HepG2 (cell line): ENCODE data around the gene LITAF. TPM values are rescaled to one million over a fixed set of nuclear protein-coding genes. Genes with fewer than 3 reads are reported as not detected.

ENCODE experiments used
- ATAC-seq: fragments of 200-7000 bp; cut with Tn5 transposase; 3 replicates; pipeline ENCODE4 v1.9.1; 2020; ENCODE audit warnings: mild to moderate bottlenecking, moderate library complexity
- BruUV-seq: library from RNA; stranded (reverse); fragments of 400-500 nt; replicated peaks from 2 replicates; lab custom pipeline; 2021; lab: Mats Ljungman, UMichigan
- CTCF ChIA-PET: fragments of 300-600 bp; formaldehyde crosslinking; extraction: SDS; loops from one replicate; lab custom pipeline; 2021; ENCODE audit warnings: low total read pairs, inconsistent platforms, low intra/inter-chr PET ratio; lab: Yijun Ruan, JAX
- POLR2A ChIA-PET: fragments of 350-600 bp; sonication (Branson Sonifier 250); formaldehyde crosslinking; loops from one replicate; lab custom pipeline; 2020; ENCODE audit warnings: antibody characterized with exemption, inconsistent platforms; lab: Yijun Ruan, JAX
- DNase-seq: peaks from one replicate; pipeline ENCODE4 v3.0.0-alpha.2; 2015; ENCODE audit warnings: low spot score
- FAIRE-seq: peaks from 3 replicates; lab custom pipeline; 2011; peaks lifted over from hg19 to GRCh38; lab: Jason Lieb, UNC
- H2AFZ ChIP-seq: one replicate; pipeline ENCODE4 v1.6.1; 2011; ENCODE audit warnings: low read length, inconsistent platforms
- H3K27ac ChIP-seq: fragments of 300-600 bp; 3 replicates; pipeline ENCODE4 v1.8.0; 2011; ENCODE audit warnings: mixed run types, mild to moderate bottlenecking, mixed read lengths, low read length, inconsistent platforms; ENCODE audit not compliant: insufficient read depth; ENCODE audit errors: extremely low read length
- H3K27me3 ChIP-seq, 2 experiments: fragments of 200-600 bp in 1 of 2; 2 replicates in 1 of 2; 3 replicates in 1 of 2; pipeline versions ENCODE4 v1.6.0 to v1.8.0; 2011; ENCODE audit warnings: low read length in 2 of 2, mild to moderate bottlenecking in 2 of 2, moderate library complexity in 2 of 2, inconsistent platforms in 1 of 2; ENCODE audit not compliant: insufficient read depth in 2 of 2, control insufficient read depth in 1 of 2
- H3K36me3 ChIP-seq, 2 experiments: fragments of 200-600 bp in 1 of 2; replicated peaks in 1 of 2; 2 replicates in 1 of 2; 3 replicates in 1 of 2; pipeline versions ENCODE4 v1.5.1 to v1.8.0; 2011; ENCODE audit warnings: low read length in 2 of 2, inconsistent platforms in 1 of 2; ENCODE audit not compliant: insufficient read depth in 2 of 2, control insufficient read depth in 1 of 2
- H3K4me1 ChIP-seq: 2 replicates; pipeline ENCODE4 v1.5.1; 2012; ENCODE audit warnings: low read length, inconsistent platforms; ENCODE audit not compliant: insufficient read depth
- H3K4me2 ChIP-seq: 2 replicates; pipeline ENCODE4 v1.6.0; 2011; ENCODE audit warnings: low read depth, low read length, inconsistent platforms
- H3K4me3 ChIP-seq, 3 experiments: fragments of 200-600 bp in 1 of 3; sonication (generic), shearing (Covaris generic) in 1 of 3; replicated peaks in 1 of 3; 2 replicates each; pipeline ENCODE4 v1.5.1; 2011 to 2016; ENCODE audit warnings: low read length in 3 of 3, inconsistent platforms in 2 of 3, low read depth in 2 of 3, mild to moderate bottlenecking in 2 of 3, control low read depth in 1 of 3, mixed read lengths in 1 of 3; ENCODE audit not compliant: insufficient read depth in 1 of 3
- H3K79me2 ChIP-seq: one replicate; pipeline ENCODE4 v1.6.1; 2011; ENCODE audit warnings: low read length, inconsistent platforms; ENCODE audit not compliant: insufficient read depth
- H3K9ac ChIP-seq: 2 replicates; pipeline ENCODE4 v1.6.0; 2011; ENCODE audit warnings: mild to moderate bottlenecking, low read depth, low read length, inconsistent platforms; ENCODE audit not compliant: insufficient read depth
- H3K9me3 ChIP-seq: 2 replicates; pipeline ENCODE4 v1.5.1; 2012; ENCODE audit warnings: mild to moderate bottlenecking, low read length
- H4K20me1 ChIP-seq: 2 replicates; pipeline ENCODE4 v1.6.0; 2011; ENCODE audit warnings: inconsistent platforms, mild to moderate bottlenecking, low read length, moderate library complexity; ENCODE audit not compliant: insufficient read depth
- ATF7-NPFF ChIP-seq: sonication (generic); formaldehyde crosslinking; IDR thresholded peaks from 2 replicates; pipeline ENCODE4 v1.8.1; 2023; ENCODE audit warnings: mild to moderate bottlenecking, low read depth, missing genetic modification reagents, moderate library complexity
- EED ChIP-seq: sonication (generic); formaldehyde crosslinking; IDR thresholded peaks from 2 replicates; pipeline ENCODE4 v1.5.0; 2020; ENCODE audit warnings: mild to moderate bottlenecking, missing genetic modification reagents
- FOXA1 ChIP-seq, 2 experiments: fragments of 450-650 bp in 1 of 2; sonication (generic) in 1 of 2; formaldehyde crosslinking in 1 of 2; IDR thresholded peaks; 2 replicates each; pipeline versions ENCODE4 v1.4.0 to v1.6.1; 2016 to 2020; ENCODE audit warnings: missing genetic modification reagents in 1 of 2
- HCFC1 ChIP-seq: fragments of 150-350 bp; IDR thresholded peaks from 2 replicates; pipeline ENCODE4 v1.6.1; 2014; ENCODE audit warnings: low read depth, low read length
- NFIB ChIP-seq: sonication (generic); formaldehyde crosslinking; IDR thresholded peaks from 2 replicates; pipeline ENCODE4 v1.9.0; 2021; ENCODE audit warnings: missing genetic modification reagents, mild to moderate bottlenecking, borderline replicate concordance
- SAP130 ChIP-seq: IDR thresholded peaks from 2 replicates; pipeline ENCODE4 v1.6.1; 2016; ENCODE audit warnings: low read depth
- SRF ChIP-seq: IDR thresholded peaks from 2 replicates; pipeline ENCODE4 v1.6.1; 2011; ENCODE audit warnings: mild to moderate bottlenecking, low read depth, low read length, moderate library complexity
- SRSF4 ChIP-seq: fragments of 200-400 bp; formaldehyde crosslinking; IDR thresholded peaks from one replicate; pipeline ENCODE4 v1.6.1; 2018; ENCODE audit warnings: mild to moderate bottlenecking, low read depth, low read length, moderate library complexity; ENCODE audit not compliant: poor library complexity, severe bottlenecking
- TCF12 ChIP-seq, 2 experiments: fragments of 450-650 bp in 1 of 2; sonication (generic) in 1 of 2; formaldehyde crosslinking in 1 of 2; IDR thresholded peaks; 2 replicates each; pipeline versions ENCODE4 v1.6.1 to v1.8.0; 2017 to 2022; ENCODE audit warnings: antibody characterized with exemption in 1 of 2, mild to moderate bottlenecking in 1 of 2, missing genetic modification reagents in 1 of 2, moderate library complexity in 1 of 2
- ZNF101 ChIP-seq: sonication (generic); formaldehyde crosslinking; IDR thresholded peaks from 2 replicates; pipeline ENCODE4 v1.4.0; 2020; ENCODE audit warnings: mild to moderate bottlenecking, low read depth, missing genetic modification reagents, borderline replicate concordance
- ZNF274 ChIP-seq: sonication (generic); formaldehyde crosslinking; IDR thresholded peaks from 2 replicates; pipeline ENCODE4 v1.5.1; 2020; ENCODE audit warnings: mild to moderate bottlenecking, missing genetic modification reagents
- ZNF766 ChIP-seq: sonication (generic); formaldehyde crosslinking; IDR thresholded peaks from 2 replicates; pipeline ENCODE4 v1.5.0; 2020; ENCODE audit warnings: missing genetic modification reagents, borderline replicate concordance
- ZNF891 ChIP-seq: sonication (generic); formaldehyde crosslinking; IDR thresholded peaks from 2 replicates; pipeline ENCODE4 v1.5.0; 2020; ENCODE audit warnings: mild to moderate bottlenecking, missing genetic modification reagents
- WGBS: methylation state at CpG from one replicate; pipeline ENCODE4 v1.1.6; 2017; ENCODE audit warnings: low lambda C conversion rate; 5-methylcytosine and 5-hydroxymethylcytosine counted together
- in situ Hi-C: cut with HindIII; loops from 2 replicates; pipeline ENCODE4 v1.10.0; 2017; ENCODE audit warnings: low pct_unique_long_range_greater_than_20kb; ENCODE audit not compliant: extremely low pct_ligation_motif_present
- intact Hi-C: fragments of 100-400 bp; cut with micrococcal nuclease; formaldehyde crosslinking; loops from one replicate; pipeline ENCODE4 v1.10.0; 2022; ENCODE audit not compliant: unreplicated experiment
- polyA plus RNA-seq, 8 experiments: library from polyadenylated mRNA; depleted of rRNA in 3 of 8; stranded (reverse) in 7 of 8; unstranded in 1 of 8; fragments of >200 nt; fragmentation: Illumina TruSeq in 4 of 8; extraction: Trizol in 4 of 8; gene quantifications; 2 replicates each; pipeline versions ENCODE4 v1.2.1 to v1.2.3, GENCODE V29; 2011 to 2016; ENCODE audit warnings: low read depth in 4 of 8, missing spikeins in 1 of 8, mixed read lengths in 1 of 8; ENCODE audit not compliant: insufficient read depth in 1 of 8
- total RNA-seq, 5 experiments: library from RNA; depleted of rRNA; stranded (reverse); fragments of >200 nt; fragmentation: Illumina TruSeq; extraction: Trizol; gene quantifications; 2 replicates each; pipeline ENCODE4 v1.2.3, GENCODE V29; 2016; ENCODE audit warnings: low read depth in 1 of 5
- TF ChIP-seq, protein P1 (sequence below): sonication (generic); formaldehyde crosslinking; IDR thresholded peaks from 2 replicates; pipeline ENCODE4 v1.8.0; 2022; ENCODE audit warnings: missing genetic modification reagents, mild to moderate bottlenecking, moderate library complexity, borderline replicate concordance
- TF ChIP-seq, protein P2 (sequence below): sonication (generic); formaldehyde crosslinking; IDR thresholded peaks from 2 replicates; pipeline ENCODE4 v1.5.0; 2020; ENCODE audit warnings: mild to moderate bottlenecking, missing genetic modification reagents
- TF ChIP-seq, protein P3 (sequence below): sonication (generic); formaldehyde crosslinking; IDR thresholded peaks from 2 replicates; pipeline ENCODE4 v1.8.1; 2023; ENCODE audit warnings: mild to moderate bottlenecking, moderate library complexity, missing genetic modification reagents

Gene LITAF
- total and polyA plus RNA-seq, 2 of the 13 experiments (the other 11 are each of a cell fraction or from before 2014, with no cell fraction given), result 80.1 to 141 TPM

DNA sequence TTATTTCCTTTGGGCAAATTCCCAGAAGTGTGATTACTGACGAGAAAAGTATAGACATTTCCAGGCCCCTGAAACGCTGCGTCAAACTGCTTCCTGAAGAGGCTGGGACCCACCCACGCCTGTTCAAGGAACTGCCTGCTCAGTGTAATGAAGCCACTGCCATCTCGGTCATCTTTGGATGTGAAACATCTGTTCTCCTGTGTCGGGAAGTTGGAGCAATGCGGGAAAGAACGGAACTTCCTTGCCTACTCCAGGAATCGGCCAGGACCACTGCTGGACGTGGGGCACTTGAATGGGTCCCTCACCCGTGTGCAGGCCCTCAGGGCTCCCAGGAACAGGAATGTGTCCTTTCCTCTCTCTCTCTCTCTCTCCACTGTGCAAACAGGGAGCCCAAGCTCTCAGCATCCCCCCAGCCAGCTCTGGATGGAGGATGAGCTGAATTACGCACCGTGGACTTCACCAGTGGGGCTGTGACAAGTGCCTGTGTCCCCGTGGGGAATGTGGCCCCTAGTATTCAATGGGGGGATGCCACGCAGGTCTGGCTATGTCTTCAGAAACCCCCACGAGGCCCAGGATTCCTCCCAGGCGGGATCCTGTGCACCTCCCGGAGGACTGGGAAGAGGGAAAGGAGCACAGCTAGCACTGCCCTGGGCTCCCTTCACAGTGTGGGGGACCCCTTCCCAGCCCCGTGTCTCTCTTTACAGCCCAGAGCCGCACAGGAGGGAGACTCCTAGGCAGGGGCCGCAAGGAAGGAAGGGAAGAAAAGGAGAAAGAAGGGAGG lies 18.3 kb upstream of the LITAF start:
- Histone ChIP-seq H3K4me1 (peaks cover 12% of the 10 kb centered on the region; the same call in 1 of the 2 replicates), H3K4me2 (no peak overlapping the region), H3K9me3 (no peaks in the 10 kb centered on the region), H2AFZ (no peak overlapping the region), H3K27ac (no peak overlapping the region), H3K4me3 (no peak overlapping the region), H3K9ac (no peak overlapping the region), H4K20me1 (no peaks in the 10 kb centered on the region), H3K36me3 (no peaks in the 10 kb centered on the region), H3K79me2 (no peaks in the 10 kb centered on the region), H3K27me3 (peaks cover 15 to 77% of the 10 kb centered on the region in 2 experiments; a peak in 4 of 5 replicates)
- WGBS, result 41% methylated on average over 21 of the region's 21 CpGs
- no peak for DNase-seq
- no TSS peak for BruUV-seq
- no peak for ATAC-seq
- in situ Hi-C loops, result no loop called here
- FAIRE-seq, result no peak
- CTCF ChIA-PET, result no interaction called here
- POLR2A ChIA-PET, result no interaction called here
- intact Hi-C loops, result no loop called here
- no peak for TF ChIP-seq SRSF4
- no peak for TF ChIP-seq TCF12 (IDR thresholded peaks at IDR 0.05)
- TF ChIP-seq TCF12 (CRISPR knock-in tag; IDR thresholded peaks at IDR 0.05), result no peak
- TF ChIP-seq, protein P1, sequence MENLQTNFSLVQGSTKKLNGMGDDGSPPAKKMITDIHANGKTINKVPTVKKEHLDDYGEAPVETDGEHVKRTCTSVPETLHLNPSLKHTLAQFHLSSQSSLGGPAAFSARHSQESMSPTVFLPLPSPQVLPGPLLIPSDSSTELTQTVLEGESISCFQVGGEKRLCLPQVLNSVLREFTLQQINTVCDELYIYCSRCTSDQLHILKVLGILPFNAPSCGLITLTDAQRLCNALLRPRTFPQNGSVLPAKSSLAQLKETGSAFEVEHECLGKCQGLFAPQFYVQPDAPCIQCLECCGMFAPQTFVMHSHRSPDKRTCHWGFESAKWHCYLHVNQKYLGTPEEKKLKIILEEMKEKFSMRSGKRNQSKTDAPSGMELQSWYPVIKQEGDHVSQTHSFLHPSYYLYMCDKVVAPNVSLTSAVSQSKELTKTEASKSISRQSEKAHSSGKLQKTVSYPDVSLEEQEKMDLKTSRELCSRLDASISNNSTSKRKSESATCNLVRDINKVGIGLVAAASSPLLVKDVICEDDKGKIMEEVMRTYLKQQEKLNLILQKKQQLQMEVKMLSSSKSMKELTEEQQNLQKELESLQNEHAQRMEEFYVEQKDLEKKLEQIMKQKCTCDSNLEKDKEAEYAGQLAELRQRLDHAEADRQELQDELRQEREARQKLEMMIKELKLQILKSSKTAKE (CRISPR knock-in tag), result no peak
- no peak for TF ChIP-seq HCFC1
- TF ChIP-seq ATF7-NPFF (CRISPR knock-in tag), result no peak
- TF ChIP-seq, protein P2, sequence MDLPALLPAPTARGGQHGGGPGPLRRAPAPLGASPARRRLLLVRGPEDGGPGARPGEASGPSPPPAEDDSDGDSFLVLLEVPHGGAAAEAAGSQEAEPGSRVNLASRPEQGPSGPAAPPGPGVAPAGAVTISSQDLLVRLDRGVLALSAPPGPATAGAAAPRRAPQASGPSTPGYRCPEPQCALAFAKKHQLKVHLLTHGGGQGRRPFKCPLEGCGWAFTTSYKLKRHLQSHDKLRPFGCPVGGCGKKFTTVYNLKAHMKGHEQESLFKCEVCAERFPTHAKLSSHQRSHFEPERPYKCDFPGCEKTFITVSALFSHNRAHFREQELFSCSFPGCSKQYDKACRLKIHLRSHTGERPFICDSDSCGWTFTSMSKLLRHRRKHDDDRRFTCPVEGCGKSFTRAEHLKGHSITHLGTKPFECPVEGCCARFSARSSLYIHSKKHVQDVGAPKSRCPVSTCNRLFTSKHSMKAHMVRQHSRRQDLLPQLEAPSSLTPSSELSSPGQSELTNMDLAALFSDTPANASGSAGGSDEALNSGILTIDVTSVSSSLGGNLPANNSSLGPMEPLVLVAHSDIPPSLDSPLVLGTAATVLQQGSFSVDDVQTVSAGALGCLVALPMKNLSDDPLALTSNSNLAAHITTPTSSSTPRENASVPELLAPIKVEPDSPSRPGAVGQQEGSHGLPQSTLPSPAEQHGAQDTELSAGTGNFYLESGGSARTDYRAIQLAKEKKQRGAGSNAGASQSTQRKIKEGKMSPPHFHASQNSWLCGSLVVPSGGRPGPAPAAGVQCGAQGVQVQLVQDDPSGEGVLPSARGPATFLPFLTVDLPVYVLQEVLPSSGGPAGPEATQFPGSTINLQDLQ (CRISPR knock-in tag), result no peak
- TF ChIP-seq EED (CRISPR knock-in tag), result 0 out of 2 replicates have a peak, but pooled peaks have one; percentile 33
- TF ChIP-seq ZNF101, result 0 out of 2 replicates have a peak, but pooled peaks have one; percentile 39
- TF ChIP-seq, protein P3, sequence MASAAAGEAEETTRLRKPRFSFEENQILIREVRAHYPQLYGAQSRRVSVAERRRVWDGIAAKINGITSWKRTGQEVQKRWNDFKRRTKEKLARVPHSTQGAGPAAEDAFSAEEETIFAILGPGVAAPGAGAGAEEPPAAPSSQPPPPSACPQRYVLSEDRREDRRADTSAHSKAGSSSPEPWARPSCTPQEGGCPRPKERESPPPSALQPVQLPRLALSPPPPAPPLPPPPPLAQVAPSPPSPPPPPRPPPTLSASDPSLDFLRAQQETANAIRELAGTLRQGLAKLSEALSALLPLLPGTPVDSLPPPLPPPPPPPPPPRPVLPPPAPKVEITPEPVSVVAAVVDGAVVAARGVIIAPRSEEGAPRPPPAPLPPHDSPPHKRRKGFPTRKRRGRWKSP (CRISPR knock-in tag), result no peak
- TF ChIP-seq ZNF274, result no peak
- no peak for TF ChIP-seq ZNF891 (CRISPR knock-in tag)
- no peak for TF ChIP-seq FOXA1 (IDR thresholded peaks at IDR 0.05)
- TF ChIP-seq FOXA1 (CRISPR knock-in tag; IDR thresholded peaks at IDR 0.05), result peak; percentile 70; the same call in 1 of the 2 replicates
- TF ChIP-seq NFIB, result no peak
- TF ChIP-seq SRF, result no peak
- TF ChIP-seq ZNF766 (CRISPR knock-in tag), result no peak
- TF ChIP-seq SAP130 (CRISPR knock-in tag), result no peak
